Superior temporal gyrus (tissue), 1 donor: ENCODE data around the gene SIN3B.

Experiments used
- DNase-seq: peaks from one replicate; pipeline ENCODE4 v3.0.0-alpha.2; 2016; ENCODE audit errors: extremely low spot score

The SIN3B gene

DNA sequence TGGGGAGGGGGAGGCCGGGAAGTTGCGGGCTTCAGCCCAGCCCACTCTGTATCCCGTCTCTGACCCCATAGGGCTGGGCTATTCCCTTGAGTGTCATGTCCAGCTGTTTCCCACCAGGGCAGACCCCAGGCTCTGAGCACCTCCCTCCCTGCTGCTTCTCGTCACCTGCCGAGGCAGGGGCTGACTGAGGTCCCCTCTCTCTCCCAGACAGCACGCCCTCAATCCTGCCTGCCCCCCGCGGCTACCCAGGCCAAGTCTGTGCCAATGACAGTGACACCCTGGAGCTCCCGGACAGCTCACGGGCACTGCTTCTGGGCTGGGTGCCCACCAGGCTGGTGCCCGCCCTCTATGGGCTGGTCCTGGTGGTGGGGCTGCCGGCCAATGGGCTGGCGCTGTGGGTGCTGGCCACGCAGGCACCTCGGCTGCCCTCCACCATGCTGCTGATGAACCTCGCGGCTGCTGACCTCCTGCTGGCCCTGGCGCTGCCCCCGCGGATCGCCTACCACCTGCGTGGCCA is 60.2 kb downstream of the SIN3B start:
- DNase-seq: no peak

DNA sequence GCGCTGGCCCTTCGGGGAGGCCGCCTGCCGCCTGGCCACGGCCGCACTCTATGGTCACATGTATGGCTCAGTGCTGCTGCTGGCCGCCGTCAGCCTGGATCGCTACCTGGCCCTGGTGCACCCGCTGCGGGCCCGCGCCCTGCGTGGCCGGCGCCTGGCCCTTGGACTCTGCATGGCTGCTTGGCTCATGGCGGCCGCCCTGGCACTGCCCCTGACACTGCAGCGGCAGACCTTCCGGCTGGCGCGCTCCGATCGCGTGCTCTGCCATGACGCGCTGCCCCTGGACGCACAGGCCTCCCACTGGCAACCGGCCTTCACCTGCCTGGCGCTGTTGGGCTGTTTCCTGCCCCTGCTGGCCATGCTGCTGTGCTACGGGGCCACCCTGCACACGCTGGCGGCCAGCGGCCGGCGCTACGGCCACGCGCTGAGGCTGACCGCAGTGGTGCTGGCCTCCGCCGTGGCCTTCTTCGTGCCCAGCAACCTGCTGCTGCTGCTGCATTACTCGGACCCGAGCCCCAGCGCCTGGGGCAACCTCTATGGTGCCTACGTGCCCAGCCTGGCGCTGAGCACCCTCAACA is 60.8 kb downstream of the SIN3B start:
- no peak for DNase-seq

DNA sequence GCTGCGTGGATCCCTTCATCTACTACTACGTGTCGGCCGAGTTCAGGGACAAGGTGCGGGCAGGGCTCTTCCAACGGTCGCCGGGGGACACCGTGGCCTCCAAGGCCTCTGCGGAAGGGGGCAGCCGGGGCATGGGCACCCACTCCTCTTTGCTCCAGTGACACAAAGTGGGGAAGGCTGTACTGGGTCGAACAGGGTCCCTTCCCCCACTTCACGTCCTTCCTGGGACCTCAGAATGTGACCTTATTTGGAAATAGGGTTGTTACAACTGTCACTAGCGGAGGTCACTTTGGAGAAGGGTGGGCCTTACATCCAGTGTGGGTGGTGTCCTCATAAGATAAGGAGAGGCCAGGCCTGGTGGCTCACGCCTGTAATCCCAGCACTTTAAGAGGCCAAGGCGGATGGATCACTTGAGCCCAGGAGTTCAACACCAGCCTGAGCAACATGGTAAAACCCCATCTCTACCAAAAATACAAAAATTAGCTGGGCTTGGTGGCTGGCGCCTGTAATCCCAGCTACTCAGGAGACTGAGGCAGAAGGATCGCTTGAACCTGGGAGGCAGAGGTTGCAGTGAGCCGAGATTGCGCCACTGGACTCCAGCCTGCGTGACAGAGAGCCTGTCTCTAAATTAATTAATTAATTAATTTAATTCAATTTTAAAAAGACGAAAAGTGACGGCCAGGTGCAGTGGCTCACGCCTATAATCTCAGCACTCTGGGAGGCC is 61.4 kb downstream of the SIN3B start:
- DNase-seq: no peak

DNA sequence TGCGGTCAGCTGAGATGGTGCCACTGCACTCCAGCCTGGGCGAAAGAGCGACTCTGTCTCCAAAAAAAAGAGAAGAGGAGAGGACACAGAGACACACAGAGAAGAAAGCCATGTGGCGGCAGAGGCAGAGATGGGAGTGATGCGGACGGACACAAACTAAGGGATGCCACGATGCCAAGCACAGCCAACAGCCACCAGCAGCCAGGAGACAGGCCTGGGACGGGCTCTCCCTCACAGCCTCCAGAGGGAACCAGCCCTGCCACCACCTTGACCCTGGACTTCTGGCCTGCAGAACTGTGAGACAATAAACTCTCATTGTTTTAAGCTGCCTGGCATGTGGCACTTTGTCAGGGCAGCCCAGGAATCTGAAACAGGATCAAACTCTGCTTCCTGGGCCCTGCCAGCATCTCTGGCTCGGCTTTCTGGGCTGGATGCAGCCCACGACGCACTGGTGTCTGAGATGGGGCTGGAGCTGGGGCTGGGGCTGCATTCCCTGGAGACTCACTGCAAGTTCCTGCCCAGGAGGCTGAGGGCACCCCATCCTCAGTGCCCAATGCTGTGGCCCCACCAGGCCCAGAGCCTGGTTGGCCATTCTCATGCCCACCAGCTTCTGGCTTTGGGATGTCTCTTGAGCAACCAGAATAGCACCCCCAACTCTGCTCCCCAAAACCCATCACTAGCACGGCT is 62.6 kb downstream of the SIN3B start:
- no peak for DNase-seq

DNA sequence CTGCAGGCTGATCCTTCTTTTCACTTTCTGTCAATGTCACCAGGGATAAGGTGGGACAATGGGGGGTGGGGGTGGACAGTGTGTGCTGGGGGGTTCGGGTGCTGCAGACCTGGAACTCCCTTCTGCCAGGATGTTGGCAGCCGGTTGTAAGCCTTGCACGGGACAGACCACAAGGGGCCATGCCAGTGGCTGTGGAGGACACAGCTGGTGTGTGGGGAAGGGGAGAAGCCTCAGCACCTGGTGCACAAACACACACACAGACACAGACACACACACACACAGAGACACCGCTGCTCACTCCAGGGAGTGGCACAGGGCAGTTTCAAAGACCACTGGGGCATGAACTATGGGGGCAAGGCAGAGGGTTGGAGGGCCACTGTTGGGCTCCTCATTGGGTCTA is 63.2 kb downstream of the SIN3B start:
- DNase-seq: no peak

DNA sequence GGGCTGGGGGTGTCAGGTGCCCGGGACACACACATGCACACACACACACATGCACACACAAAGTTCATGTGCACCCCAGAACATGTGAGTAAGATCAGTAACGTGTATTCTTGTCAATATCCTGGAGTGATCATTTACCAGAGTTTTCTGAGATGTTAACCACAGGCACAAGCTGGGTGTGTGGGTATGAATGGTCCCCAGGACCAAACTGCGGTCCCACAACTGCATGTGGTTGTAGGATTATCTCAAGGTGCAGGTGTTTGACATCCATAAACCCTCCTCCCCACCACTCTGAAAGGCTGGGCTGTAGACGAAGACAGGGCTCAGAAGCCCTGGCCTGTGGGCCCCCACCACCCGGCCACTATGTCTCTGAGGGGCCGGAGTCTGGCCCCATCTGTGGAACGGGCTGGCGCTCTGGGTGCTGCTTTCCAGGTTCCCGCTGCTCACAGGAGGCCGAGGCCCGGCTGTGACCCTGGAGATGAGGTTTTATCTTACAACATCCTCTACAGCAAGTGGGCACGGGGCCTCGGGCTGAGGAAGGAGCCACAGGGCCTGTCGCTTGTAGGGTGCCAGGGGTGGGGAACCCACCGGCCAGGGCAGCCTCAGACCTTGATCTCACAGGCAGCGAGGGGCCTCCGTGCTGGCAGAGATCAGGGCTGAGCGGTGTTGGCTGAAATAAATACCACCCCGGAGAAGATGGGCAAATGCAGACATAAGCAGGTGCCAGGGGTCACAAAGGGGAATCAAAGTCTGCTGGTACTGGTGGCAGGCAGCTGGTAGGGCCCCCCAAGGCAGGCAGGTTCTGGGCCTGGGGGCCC is 63.9 kb downstream of the SIN3B start:
- DNase-seq: no peak

DNA sequence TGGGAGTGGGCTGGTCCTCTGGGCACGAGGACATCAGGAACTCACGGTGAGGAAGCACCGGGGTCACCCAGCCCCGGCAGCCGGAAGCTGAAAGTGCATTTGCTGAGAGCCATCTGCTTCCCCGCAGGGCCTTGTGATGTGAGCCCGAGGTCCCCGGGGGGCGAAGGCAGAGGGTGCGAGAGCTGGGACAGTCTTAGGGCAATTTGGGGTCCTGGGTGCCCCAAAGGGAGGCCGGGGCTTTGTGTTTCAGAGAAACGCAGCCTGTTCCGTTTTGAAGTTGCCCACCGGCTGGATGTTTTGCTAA is 64.4 kb downstream of the SIN3B start:
- no peak for DNase-seq

DNA sequence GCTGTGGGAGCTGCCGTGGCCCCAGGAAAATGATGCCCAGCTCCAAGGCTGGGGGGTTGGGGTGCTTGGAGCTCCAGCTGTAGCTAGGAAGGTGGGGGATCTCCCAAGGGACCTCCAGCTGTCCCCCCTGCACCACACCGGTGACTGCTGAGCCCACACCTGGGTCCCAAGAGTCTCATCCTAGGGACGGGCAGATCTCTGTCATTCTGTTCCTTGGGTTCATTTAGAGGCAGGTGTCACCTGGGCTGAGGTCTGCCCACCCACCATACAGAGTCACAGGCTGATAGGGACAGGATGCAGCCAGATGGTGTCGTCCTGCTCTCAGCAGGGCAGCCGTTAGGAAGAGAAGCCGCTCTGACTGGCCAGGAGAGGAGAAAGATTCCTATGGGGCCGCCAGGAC is 64.9 kb downstream of the SIN3B start:
- DNase-seq: no peak

DNA sequence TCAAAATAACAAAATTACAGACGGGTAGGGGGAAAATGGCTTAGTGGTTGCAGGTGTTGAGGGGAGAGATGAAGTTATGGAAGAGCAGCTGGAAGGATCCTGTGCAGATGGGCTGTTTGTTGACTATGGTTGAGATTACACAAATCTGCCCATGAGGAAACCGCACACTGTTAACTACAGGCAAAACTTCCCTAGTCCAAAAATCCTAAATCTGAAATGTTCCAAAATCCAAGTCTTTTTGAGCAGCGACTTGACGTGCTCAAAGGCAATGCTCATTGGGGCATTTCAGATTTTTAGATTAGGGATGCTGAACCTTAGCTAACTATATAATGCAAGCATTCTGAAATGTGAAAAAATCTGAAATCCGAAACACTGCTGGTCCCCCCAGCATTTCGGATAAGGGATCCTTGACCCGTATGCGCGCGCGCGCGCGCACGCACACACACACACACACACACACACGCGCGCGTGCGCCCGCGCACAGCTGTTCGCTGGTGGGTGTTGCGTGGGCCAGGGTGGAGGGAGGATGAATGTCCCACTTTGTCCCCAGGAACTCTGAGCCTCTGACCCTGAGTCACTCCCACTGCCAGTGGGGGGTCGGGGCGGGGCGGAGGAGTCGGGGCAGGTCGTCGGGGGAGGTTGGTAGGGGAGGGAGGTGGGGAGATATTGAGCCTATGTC is 66.4 kb downstream of the SIN3B start:
- no peak for DNase-seq

DNA sequence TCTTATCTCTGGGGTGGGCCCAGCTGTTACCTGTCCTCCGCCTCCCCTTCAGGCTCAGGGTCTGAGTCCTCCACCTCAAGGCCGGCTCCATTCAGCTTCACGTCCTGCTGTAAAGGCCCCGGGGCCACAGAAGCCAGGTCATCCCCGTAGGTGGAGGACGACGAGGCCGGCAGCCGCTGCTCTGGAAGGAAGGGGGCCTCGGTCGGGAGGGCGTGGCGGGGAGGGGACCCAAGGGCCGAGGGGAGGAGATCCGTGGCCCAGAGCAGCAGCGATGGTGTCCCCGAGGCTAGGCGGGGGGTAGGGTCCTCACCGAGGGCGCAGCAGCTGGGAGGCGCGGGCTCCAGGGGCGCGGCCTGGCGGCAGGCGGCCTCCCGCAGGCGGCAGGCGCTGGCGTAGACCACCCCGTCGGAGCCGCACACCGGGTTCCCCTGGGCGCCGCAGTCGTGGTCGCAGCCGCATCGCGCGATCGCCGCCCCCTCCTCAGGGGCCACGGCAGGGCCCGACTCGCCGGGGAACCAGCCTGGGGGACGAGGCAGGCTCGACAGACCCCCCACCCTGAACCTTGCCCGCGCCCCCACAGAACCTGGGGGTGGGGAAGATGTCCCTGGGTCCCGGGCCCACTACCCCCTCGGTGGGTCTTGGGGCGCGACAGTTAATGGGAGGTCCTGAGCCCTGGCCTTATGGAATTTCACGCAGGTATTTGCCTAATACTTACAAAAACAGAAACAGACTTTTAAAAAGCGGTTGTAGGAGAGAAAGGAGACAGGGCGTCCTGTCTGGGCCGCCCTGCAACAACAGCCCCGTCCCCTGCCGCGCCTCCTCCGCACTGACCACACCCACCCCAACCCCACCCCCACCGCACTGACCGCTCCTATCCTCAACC is 67.2 kb downstream of the SIN3B start:
- DNase-seq: no peak

DNA sequence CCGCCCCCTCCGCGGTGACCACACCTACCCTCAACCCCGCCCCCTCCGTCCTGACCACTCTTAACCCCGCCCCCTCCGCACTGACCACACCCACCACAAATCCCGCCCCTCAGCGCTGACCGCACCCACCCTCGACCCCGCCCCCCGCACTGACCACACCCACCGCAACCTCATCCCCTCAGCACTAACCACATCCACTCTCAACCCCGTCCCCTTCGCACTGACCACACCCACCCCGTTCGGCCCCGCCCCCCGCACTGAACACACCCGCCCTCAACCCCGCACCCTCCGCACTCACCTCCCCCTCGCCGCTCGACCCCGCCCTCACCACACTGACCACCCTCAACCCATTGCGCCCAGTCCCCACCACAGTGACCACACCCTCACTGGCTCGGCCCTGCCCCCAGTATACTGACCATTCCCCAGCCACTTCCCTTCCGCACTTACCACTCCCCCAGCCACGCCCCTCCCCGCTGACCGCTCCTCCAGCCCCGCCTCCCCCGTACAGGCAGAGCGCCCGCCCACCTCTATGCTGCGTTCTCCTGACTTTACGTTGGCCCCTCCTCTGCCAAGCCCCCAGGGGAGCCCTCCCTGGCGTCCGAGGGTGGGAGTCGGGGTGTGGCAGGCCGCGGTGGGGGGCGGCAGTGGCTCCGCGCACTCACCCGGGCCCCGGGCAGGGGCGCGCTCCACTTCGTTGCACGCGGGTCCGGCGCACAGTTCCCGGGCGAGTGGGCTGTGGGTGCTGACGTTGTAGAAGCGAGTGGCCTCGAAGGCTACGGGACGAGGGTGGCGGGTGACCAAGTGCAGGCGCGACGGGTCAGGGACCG is 68.0 kb downstream of the SIN3B start:
- peak; percentile 8 for DNase-seq

DNA sequence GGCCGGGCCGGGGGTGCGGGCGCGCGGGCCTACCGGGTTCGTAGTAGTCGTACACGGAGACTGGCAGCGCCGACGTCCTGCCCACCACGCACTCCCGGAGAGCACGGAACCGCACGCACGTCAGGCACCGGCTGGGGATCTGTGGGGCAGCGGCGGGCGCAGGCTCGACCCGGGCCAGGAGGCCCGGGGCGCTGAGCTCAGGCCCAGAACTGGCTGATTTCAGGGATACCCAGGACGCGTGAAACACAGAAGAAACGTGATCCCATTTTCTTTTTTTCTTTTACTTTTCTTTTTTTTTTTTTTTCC is 68.6 kb downstream of the SIN3B start:
- DNase-seq: no peak

DNA sequence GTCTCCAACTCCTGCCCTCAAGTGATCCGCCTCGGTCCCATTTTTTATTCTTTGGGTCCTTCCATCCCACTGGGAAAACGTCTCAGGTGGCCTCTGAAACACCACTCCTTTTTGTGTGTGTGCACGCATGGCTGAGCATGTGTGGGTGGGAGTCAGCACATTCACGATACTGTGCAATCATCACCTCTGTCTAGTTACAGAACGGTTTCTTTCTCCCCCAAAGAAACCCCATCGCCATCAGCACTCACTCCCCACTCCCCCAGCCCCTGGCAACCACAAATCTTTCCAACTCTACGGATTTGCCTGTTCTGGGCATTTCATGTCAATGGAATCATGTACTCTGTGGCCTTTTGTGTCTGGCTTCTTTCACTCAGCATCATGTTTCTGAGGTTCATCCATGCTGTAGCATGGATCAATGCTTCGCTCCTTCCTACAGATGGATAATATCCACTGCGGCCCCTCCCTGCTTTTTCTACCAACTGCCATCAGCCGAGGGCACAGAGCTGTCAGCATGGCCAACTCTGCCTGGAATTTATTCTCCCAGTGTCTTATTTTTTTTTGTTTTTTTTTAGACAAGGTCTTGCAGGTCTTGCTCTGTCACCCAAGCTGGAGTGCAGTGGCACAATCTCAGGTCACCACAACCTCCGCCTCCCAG is 69.3 kb downstream of the SIN3B start:
- DNase-seq: no peak

DNA sequence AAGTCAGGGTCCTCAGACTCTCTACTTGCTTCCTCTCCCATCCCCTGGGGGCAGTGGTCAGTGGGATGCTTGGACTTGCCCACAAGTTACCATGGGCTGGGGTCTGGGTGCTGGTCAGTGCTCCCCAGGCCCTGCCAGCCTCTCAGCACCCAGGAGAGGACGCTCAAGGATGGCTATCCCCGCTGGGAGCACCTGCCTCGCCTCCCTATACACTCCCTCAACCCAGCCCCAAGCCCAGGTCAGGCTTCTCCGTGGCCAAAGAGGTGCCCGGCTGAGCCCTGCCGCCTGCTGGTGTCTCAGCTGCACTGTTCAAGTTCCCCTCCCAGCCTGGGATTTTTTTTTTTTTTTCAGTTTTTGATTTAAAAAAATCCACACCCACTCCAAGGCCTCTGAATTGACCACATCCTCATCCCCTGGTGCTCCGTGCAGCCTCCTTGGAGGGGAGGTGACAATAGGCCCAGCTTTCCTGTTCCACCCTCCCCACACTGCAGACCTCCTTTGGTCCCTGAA is 70.4 kb downstream of the SIN3B start:
- no peak for DNase-seq

DNA sequence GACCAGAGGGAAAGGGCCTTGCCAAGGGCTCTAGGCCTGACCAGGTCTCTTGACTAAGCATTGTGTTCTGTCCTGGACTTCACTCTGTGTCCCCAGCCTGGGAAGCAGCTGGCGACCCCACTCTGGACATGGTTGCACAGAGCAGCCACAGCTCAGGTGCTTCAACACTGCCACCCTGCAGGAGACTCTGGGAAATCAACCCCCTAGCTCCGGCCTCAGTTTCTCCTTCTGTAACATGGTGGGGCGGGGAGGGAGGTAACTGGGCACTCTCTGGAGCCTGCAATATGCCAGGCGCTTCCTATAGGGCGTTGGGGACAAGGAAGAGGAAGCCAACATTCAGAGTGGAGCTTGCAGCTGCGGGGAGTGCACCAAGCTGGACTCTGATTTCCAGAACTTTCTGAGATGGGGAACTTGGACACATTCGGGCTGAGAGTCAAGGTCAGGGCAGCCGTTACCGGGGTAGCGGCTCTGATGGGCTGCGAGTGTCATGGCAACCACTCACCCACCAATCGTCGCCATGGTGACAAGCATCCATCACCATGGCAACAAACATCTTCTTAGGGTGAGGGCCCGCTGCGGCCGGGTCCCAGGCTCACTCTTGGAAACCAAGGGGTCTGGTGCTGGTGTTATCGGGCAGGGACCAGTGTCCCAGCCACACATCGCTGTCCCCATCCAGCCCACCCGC is 72.4 kb downstream of the SIN3B start:
- DNase-seq: no peak

DNA sequence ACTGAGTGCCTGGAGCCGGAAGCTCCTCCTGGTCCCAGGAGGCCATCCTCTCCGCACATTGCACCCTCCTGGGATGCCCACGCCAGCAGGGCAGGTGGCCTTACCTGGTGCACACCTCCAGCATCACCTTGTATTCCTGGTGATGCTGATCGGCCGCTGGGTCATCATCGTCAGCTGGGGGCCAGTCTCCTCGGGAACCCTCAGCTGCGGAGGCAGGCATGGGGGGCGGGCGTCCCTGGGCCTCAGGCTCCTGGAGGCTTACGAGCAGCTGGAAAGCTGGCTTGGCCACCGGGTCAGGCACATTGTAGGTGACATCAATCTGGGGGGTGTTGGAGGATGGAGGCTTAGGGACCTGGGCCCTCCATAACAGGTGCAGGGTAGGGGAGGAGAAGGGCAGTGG is 73.3 kb downstream of the SIN3B start:
- no peak for DNase-seq

DNA sequence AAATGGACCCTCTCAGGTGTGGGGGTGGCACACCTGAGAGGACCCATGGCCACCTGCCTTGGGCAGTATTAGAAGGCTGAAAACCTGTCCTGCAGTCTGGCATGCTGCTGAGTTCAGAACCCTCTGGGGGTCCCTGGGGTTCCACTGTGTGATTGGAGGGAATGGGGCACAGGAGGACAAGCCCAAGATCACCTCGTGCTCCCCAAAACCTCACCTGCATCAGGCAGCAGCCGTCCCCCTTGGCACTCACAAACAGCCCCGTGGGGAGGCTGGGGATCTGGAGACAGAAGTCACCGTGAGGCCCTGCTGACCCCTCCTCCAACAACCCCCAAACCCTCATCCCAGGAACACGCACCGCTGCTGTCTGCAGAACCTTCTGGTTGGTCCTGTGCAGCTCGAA is 74.1 kb downstream of the SIN3B start:
- DNase-seq: no peak

DNA sequence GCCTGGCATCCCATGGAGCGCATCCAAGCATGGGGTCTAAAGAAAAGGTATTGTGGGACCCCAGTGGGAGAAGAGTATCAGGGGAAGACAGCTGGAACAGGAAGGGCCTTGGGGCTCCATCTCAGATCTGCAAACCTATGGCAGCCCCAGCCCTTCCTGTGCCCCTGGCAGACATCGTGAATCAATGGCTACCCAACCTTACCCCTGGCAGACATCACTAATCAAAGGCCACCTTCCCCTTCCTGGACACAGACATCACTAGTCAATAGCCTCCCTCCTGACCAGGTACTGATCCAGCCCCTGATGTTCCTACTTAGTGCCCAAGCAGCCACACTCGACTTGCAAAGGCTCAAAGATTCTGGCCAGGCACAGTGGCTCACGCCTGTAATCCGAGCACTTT is 75.4 kb downstream of the SIN3B start:
- DNase-seq: no peak

DNA sequence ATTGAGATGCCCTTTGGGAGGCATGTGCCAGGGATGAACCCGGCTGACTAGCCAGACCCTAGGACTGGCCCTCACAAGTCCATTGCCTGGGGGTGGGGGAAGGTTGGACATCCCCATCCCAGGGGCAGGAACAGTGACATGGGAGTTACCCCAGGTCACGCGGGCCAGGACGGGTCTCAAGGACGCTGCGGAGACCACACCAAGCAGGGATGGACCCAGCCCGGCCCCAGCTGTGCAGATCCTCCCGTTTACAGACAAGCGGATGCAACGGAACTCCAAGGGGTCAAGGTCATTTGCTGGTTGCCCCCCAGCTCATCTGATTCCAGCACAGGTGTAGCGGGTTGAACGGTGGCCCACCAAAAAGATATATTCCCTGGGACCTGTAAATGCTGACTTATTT is 79.6 kb downstream of the SIN3B start:
- no peak for DNase-seq
